KOPT-K1 (cell line): ENCODE data around the gene SWSAP1.
"Not testable (repeated sequence)": the region's sequence is repeated elsewhere in the genome, so short reads cannot be mapped to it uniquely, and the experiment has no call there.

Source experiments
- H3K27ac ChIP-seq: fragments of 200-600 bp; sonication (generic); 2 replicates; pipeline ENCODE4 v1.5.1; 2016; ENCODE audit warnings: antibody characterized with exemption, mild to moderate bottlenecking, low read depth, low read length; ENCODE audit not compliant: poor library complexity, severe bottlenecking
- H3K36me3 ChIP-seq: fragments of 200-600 bp; sonication (generic); 2 replicates; pipeline ENCODE4 v1.5.1; 2017; ENCODE audit warnings: antibody characterized with exemption, mild to moderate bottlenecking, low read length, moderate library complexity; ENCODE audit not compliant: insufficient read depth
- H3K9me3 ChIP-seq: fragments of 200-600 bp; sonication (generic); 2 replicates; pipeline ENCODE4 v1.5.1; 2017; ENCODE audit warnings: antibody characterized with exemption, low read length, mild to moderate bottlenecking; ENCODE audit not compliant: insufficient read depth, poor library complexity, severe bottlenecking

The SWSAP1 gene

DNA sequence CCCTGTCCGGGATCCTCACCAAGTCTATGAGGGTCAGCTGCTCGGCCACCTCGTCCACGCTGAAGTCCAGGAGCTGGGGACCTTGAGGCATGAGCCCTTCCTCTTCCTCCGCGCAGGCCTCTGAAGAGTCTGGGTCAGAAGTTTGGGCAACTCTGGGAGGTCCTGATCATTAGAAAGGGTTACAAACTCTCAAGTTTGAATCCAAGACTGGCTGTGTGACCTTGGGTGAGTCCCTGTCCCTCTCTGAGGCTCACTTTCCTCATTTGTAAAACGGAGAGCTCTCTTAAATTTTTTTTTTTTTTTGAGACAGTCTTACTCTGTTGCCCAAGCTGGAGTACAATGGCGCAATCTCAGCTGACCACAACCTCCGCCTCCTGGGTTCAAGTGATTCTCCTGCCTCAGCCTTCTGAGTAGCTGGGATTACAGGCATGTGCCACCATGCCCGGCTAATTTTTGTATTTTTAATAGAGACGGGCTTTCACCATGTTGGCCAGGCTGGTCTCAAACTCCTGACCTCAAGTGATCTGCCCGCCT, 32.3 kb downstream of the SWSAP1 start:
- H3K27ac ChIP-seq, H3K9me3 ChIP-seq, H3K36me3 ChIP-seq: not testable (repeated sequence)

- Histone ChIP-seq H3K9me3 (no peaks in the 10 kb centered on the region), H3K36me3 (no peaks in the 10 kb centered on the region), H3K27ac (no peak overlapping the region)
Measured at GRCh38 chr19:11408591-11408990, 34.1 kb downstream of the SWSAP1 start.

DNA sequence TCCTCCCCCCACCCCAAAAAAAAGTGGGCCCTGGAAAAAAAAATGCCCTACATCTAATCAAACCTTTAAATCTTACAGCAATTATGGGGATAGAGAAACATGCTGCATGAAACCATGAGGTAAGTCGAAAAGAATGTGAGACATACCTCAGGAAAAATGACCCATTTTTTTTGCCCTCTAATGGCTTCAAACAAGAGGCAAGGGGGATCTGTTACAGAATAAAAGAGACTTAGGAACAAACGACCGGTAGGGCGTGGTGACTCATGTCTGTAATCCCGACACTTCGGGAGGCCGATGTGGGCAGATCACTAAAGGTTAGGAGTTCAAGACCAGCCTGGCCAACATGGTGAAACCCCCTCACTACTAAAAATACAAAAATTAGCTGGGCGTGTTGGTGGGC, 36.2 kb downstream of the SWSAP1 start:
- Histone ChIP-seq H3K9me3 (no peaks in the 10 kb centered on the region), H3K36me3 (no peaks in the 10 kb centered on the region), H3K27ac (no peak overlapping the region)

- H3K27ac ChIP-seq, result no peak overlapping the region
- no peaks in the 10 kb centered on the region for H3K9me3 ChIP-seq
- no peaks in the 10 kb centered on the region for H3K36me3 ChIP-seq
Measured at GRCh38 chr19:11414544-11414943, 40.1 kb downstream of the SWSAP1 start.

- Histone ChIP-seq H3K9me3 (peaks cover 2% of the 10 kb centered on the region), H3K36me3 (no peaks in the 10 kb centered on the region), H3K27ac (no peak overlapping the region)
Measured at GRCh38 chr19:11416346-11417052, 42.0 kb downstream of the SWSAP1 start.

GRCh38 chr19:11418094-11418548, 43.7 kb downstream of the SWSAP1 start:
- no peaks in the 10 kb centered on the region for H3K36me3 ChIP-seq

GRCh38 chr19:11418549-11419506, 44.4 kb downstream of the SWSAP1 start, which contains the start of gene RGL3:
RGL3 (minus strand) TSS chr19:11419314; CDS start chr19:11419278, 36 bp downstream.
- H3K36me3 ChIP-seq, result no peaks in the 10 kb centered on the region
- no peak within 1 kb of the TSS for H3K27ac ChIP-seq
- peaks cover 8% of the 10 kb centered on the region for H3K9me3 ChIP-seq

More at GRCh38 chr19:11418094-11418548, 43.7 kb downstream of the SWSAP1 start:
- Histone ChIP-seq H3K27ac (no peak overlapping the region), H3K9me3 (peaks cover 8% of the 10 kb centered on the region)

GRCh38 chr19:11420429-11421370, 46.2 kb downstream of the SWSAP1 start:
- Histone ChIP-seq H3K36me3 (no peaks in the 10 kb centered on the region), H3K9me3 (peaks cover 8% of the 10 kb centered on the region), H3K27ac (no peak overlapping the region)

DNA sequence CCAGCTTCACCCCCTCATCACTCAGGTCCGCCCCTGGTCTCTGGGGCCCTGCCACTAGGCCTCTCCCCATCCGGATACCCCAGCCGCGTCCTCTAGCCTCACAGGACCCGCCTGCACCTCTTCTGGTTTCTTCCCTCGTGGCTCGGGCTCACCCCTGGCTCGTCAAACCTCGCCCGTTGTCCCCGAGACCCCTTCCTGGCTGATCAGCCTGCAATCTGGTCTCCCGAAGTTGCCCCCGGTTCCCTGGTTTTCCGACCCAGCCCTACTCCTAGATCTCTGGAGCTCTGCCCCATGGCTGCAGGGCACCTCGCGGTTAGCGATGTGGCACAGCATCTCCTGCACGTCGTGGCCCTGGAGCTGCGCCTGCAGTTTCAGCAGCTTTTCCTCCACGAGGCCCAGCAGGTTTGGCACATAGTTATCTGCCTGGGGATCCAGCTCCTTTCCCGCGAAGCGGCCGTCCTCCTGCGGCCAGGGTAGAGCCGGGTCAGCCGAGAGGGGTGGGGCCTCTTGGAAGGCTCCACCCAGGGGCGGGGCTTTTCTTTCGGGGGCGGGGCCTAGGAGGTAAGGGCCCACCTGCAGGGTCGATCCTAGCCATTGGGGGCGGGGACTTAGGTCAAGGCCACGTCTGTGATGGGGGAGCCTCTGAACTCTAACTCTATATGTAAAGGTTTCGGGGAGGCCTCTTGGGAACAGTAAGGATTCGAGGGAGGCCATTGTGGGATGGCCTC, 47.1 kb downstream of the SWSAP1 start:
- Histone ChIP-seq H3K27ac (no peak overlapping the region), H3K9me3 (peaks cover 8% of the 10 kb centered on the region), H3K36me3 (no peaks in the 10 kb centered on the region)

- peaks cover 8% of the 10 kb centered on the region for H3K9me3 ChIP-seq
- H3K27ac ChIP-seq, result no peak overlapping the region
- no peaks in the 10 kb centered on the region for H3K36me3 ChIP-seq
Measured at GRCh38 chr19:11422163-11423065, 47.9 kb downstream of the SWSAP1 start.

GRCh38 chr19:11423164-11423790, 48.8 kb downstream of the SWSAP1 start:
- Histone ChIP-seq H3K27ac (no peak overlapping the region), H3K9me3 (peaks cover 8% of the 10 kb centered on the region), H3K36me3 (no peaks in the 10 kb centered on the region)

DNA sequence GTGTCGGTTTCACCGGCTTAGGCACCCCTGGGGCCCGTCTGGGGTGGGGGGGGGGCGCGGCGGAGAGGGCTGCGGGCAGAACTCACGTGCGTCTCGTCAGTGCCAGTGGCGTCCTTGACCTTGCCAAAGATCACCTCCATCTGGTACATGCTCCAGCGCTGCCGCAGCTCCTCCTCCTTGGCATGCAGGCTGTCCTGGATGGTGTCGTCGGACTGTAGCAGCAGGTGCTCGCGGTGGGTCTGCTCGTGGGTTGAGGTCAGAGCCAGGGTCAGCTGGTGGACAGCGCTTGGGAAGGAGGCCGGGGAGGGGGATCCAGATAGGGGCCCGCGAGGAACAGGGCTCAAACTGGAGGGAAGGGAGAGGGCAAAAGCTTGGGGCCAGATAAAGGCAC, 49.3 kb downstream of the SWSAP1 start:
- H3K36me3 ChIP-seq, result no peaks in the 10 kb centered on the region
- H3K27ac ChIP-seq, result no peak overlapping the region
- H3K9me3 ChIP-seq, result peaks cover 8% of the 10 kb centered on the region
